WI38 (cell line): ENCODE data around the gene ALDH1L1.

Experiments used
- H3K4me3 ChIP-seq: 2 replicates; pipeline ENCODE4 v1.5.1; 2011; ENCODE audit warnings: low read depth, mild to moderate bottlenecking, control low read depth, low read length
- CTCF ChIP-seq: IDR thresholded peaks from 2 replicates; pipeline ENCODE4 v1.5.1; 2012; ENCODE audit warnings: low read depth, mild to moderate bottlenecking, control low read depth, low read length

The ALDH1L1 gene

GRCh38 chr3:126202680-126203079 lies 22.3 kb upstream of the ALDH1L1 start:
- no peak for TF ChIP-seq CTCF
- H3K4me3 ChIP-seq = no peak overlapping the region

GRCh38 chr3:126202276-126202675 lies 21.9 kb upstream of the ALDH1L1 start:
- no peak for TF ChIP-seq CTCF
- no peak overlapping the region for H3K4me3 ChIP-seq

GRCh38 chr3:126201168-126201567 lies 20.8 kb upstream of the ALDH1L1 start:
- no peak for TF ChIP-seq CTCF

GRCh38 chr3:126200534-126200933 lies 20.1 kb upstream of the ALDH1L1 start:
- TF ChIP-seq CTCF = no peak
- H3K4me3 ChIP-seq = no peak overlapping the region

More at GRCh38 chr3:126201168-126201567, 20.8 kb upstream of the ALDH1L1 start:
- no peak overlapping the region for H3K4me3 ChIP-seq

- no peak for TF ChIP-seq CTCF
- no peak overlapping the region for H3K4me3 ChIP-seq
Observed at GRCh38 chr3:126199256-126199655, 18.9 kb upstream of the ALDH1L1 start.

GRCh38 chr3:126197854-126198584 lies 17.6 kb upstream of the ALDH1L1 start:
- TF ChIP-seq CTCF = peak; percentile 94
- H3K4me3 ChIP-seq = no peak overlapping the region

- no peak overlapping the region for H3K4me3 ChIP-seq
- TF ChIP-seq CTCF = no peak
Observed at GRCh38 chr3:126197343-126197742, 17.0 kb upstream of the ALDH1L1 start.
